AG08395 (cell line): ENCODE measurements around the gene TOGARAM1.
A peak's percentile ranks its signal among the peaks of the same experiment; 100 is the strongest.

ENCODE experiments used
- DNase-seq: peaks from one replicate; pipeline ENCODE4 v3.0.0; 2012; ENCODE audit warnings: mixed read lengths, low spot score

Gene TOGARAM1

DNA sequence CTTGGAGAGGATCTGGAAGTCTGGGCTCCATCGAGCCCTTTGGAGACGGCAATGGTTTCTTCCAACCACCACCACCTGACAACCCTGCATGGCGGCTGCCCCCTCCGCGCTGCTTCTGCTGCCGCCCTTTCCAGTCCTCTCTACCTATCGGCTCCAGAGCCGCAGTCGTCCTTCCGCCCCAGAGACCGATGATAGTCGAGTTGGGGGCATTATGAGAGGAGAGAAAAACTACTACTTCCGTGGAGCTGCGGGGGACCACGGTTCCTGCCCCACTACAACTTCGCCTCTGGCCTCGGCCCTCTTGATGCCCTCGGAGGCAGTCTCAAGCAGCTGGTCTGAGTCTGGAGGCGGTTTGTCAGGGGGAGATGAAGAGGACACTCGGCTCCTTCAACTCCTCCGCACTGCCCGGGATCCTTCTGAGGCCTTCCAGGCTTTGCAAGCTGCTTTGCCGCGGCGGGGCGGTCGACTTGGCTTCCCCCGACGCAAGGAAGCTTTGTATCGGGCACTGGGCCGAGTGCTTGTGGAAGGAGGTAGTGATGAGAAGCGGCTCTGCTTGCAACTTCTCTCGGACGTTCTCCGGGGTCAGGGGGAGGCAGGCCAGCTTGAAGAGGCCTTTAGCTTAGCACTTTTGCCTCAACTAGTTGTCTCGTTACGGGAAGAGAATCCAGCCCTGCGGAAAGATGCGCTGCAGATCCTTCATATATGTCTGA, 499 bp downstream of the TOGARAM1 start:
- peak; percentile 18 for DNase-seq

DNA sequence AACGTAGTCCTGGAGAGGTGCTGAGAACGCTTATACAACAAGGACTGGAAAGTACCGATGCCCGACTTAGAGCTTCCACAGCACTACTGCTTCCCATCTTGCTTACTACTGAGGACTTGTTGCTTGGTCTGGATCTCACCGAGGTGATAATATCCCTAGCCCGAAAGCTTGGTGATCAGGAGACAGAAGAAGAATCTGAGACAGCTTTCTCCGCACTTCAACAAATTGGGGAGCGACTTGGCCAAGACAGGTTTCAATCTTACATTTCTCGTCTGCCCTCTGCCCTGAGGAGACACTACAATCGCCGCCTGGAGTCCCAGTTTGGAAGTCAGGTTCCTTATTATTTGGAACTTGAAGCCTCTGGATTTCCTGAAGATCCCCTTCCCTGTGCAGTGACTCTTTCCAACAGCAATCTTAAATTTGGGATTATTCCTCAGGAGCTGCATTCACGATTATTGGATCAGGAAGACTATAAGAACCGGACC, 1.1 kb downstream of the TOGARAM1 start:
- no peak for DNase-seq

DNA sequence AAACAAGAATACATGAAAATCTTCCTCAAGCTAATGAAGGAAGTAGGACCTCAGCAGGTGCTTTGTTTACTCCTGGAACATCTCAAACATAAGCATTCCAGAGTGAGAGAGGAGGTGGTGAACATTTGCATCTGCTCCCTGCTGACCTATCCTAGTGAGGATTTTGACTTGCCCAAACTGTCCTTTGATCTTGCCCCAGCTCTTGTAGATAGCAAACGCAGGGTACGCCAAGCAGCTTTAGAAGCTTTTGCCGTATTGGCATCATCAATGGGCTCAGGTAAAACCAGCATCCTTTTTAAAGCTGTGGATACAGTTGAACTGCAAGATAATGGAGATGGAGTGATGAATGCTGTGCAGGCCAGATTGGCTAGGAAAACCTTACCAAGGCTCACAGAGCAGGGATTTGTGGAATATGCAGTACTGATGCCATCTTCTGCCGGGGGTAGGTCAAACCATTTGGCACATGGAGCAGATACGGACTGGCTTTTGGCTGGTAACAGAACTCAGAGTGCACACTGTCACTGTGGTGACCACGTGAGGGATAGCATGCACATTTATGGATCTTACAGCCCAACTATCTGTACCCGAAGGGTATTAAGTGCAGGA, 1.9 kb downstream of the TOGARAM1 start:
- peak; percentile 17 for DNase-seq

DNA sequence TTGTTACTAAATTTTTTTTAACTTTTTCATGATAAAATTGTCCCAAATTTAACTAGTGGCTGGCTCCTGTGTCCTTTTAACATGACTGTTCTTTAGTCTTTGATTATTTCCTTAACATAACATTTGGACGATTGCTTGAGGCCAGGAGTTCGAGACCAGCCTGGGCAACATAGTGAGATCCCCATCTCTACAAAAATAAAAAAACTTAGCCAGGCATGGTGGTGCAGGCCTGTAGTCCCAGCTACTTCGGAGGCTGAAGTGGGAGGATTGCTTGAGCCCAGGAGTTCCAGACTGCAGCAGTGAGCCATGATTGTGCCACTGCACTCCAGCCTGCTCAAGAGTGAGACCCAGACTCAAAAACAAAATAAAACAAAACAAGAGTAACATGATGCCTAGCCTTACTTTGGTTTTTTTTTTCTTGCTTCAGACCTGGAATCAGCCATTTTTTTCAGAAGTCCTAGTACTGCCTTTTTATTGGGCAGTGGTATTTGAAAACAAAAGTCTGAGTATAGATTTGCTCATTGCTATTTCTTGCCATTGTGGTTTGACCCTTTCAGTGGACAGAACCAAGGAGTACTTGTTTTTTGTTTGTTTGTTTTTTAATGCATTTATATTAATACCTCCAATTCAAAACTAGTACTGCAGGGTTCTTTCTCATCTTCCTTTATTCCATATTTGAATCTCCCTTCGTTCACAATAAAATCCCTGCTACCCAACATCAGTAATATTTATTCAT, 4.8 kb downstream of the TOGARAM1 start:
- DNase-seq = no peak

DNA sequence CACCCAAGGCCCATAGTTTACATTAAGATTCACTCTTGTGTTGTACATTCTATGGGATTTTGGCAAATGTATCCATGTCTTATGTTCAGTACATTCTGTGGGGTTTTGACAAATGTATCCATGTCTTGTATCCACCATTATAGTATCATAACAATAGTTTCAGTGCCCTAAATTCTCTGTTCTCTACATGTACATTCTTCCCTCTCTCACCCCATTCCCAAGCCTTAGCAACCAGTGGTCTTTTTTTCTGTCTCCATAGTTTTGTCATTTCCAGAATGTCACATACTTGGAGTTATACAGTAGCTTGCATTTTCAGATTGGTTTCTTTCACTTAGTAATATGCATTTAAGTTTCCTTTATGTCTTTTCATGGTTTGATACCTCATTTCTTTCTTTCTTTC, 6.7 kb downstream of the TOGARAM1 start:
- no peak for DNase-seq

DNA sequence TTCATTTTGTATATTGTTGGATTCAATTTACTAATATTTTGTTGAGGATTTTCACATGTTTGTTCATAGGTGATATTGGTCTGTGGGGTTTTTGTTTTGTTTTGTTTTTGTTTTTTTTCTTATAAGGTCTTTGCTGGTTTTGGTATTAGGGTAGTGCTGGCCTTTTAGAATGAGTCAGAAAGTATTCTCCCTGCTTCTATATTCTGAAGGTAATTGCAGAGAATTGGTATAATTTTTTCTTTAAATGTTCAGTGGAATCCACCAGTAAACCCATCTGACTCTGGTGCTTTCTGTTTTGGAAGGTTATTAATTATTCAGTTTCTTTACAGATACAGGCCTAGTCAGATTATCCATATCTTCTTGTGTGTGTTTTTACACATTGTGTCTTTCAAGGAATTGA, 8.9 kb downstream of the TOGARAM1 start:
- no peak for DNase-seq

DNA sequence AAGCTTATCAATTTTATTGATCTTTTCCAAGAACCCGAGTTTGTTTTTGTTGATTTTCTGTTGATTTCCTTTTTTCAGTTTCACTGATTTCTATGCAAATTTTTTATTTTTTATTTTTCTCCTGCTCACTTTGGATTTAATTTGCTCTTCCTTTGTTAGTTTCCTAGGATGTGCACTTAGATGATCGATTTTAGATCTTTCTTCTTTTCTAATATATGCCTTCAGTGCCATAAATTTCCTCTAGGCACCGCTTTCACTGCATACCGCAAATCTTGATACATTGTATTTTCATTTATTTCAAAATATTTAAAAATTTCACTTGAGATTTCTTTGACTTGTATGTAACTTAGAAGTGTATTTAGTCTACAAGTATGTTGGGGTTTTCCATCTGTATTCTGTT, 9.5 kb downstream of the TOGARAM1 start:
- DNase-seq = no peak

DNA sequence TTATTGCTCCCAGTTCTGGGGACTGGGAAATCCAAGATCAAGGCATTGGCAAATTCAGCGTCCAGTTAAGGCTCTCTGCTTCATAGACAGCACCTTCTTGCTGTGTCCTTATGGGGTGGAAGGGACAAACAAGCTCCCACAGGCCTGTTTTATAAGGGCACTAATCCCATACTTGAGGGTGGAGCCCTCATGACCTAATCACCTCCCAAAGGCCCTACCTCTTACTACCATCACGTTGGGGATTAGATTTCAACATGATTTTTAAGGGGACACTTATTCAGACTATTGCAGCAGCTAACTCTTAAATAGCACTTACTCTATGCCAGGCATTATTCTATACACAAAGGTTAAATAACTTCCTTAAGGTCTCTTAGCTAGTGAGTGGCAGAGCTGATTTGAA, 17.3 kb downstream of the TOGARAM1 start:
- DNase-seq = no peak

DNA sequence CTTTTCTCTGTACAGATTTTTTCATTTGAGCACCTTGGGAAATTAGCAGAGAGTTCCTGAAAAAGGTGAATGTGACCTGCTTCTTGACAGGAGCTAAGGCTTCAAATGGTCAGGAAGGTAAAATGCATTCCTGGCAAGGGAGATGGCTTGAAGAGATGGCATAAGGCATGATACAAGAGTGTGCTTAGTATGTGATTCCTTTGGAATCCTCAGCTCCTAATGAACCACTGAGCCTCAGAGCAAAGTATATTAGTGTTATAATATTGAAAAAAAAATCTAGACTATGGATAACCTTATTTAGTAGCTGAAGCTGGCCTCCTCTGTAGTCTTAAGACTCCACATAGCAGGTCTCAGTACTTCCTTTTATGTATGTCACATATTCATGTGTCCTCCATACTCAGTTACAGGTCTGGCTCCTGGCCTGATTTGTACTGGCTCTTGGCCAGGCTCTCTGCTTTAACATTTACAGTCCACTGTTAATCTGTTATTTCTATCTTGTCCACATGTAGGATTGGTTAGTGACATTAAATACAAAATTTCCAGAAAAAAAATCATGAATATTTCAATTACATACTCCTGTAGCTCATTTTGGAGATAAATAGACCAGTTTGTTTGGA, 17.9 kb downstream of the TOGARAM1 start:
- no peak for DNase-seq

DNA sequence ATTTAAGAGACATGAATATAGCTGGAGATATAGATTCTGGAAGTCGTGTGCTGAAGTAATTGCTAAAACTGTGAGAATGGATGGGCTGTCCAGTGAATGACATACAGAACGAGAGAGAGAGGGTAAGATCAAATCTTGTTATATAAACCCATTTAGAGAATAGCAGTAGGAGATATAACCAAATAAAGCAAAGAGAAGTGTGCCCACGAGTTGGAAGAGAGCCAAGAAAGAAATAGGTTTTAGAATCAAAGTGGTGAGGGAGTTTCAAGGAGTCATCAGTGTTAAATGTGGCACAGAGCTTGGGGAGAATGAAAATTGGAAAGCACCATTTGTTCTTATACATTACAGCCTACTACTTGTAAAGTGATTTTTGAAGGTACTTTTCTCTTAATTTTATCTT, 19.2 kb downstream of the TOGARAM1 start:
- DNase-seq = no peak

DNA sequence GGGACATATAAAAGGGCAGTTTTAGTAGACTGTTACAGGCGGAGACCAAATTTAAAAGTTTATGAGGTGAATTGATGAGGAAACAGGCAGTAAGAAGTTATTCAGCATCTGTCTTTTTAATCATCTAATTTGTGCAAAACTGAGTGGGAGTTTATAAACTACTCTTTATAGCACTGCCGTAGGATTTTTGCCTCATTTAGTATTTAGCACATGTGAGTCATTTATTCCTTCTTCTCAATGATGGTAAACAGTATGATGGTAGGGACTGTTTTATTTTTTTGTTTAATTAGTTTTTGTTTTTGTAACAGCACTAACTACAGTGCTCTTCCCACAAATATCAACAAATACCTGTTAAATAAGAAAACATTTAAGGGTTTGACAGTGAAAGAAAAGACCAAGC, 20.6 kb downstream of the TOGARAM1 start:
- DNase-seq = no peak

DNA sequence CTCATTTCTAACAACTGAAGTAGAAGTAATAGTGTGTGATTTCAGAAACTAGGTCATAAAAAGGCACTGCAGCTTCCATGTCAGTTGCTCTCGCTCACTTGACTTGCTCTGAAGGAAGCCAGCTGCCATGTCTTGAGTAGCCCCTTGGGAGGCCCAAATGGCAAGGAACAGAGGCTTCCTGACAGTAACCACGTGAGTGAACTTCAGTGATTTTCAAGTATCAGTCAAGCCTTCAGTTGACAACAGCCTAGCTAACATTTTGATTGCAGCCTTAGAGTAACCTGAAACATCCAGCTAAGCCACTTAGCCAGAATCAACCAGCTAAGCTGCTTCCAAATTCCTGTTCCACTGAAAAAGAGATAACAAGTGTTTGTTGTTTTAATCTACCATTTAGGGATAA, 26.7 kb downstream of the TOGARAM1 start:
- DNase-seq = no peak

DNA sequence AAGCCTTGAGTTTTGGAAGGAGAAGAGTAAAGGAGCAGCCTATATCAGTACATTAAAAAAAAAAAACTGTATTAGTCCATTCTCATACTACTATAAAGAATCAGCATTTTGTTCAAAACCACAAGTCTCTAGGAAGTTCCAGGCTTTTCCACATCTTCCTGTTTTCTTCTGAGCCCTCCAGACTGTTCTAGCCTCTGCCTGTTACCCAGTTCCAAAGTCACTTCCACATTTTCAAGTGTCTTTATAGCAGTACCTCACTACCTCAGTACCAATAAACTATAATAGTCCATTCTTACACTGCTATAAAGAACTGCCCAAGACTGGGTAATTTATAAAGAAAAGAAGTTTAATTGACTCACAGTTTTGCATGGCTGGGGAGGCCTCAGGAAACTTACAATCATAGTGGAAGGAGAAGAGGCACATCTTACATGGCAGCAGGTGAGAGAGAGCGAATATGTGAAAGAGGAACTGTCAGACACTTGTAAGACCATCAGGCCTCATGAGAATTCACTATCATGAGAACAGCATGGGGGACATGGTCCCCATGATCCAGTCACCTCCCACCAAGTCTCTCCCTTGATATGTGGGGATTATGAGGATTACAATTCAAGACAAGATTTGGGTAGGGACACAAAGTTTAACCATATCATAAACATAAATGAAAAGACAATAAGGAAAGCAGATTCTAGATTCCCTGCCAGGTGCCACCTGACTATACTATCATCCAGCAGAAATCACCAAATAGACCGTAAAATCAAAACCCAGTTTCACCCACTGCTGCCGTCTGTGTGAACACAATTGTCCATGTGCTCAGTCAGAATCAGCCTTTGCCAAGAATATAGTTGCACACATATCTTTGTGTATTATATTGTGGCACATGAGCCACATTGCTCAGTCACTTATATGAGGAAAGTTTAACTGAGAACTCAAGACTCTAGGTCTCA, 27.8 kb downstream of the TOGARAM1 start:
- DNase-seq = no peak

DNA sequence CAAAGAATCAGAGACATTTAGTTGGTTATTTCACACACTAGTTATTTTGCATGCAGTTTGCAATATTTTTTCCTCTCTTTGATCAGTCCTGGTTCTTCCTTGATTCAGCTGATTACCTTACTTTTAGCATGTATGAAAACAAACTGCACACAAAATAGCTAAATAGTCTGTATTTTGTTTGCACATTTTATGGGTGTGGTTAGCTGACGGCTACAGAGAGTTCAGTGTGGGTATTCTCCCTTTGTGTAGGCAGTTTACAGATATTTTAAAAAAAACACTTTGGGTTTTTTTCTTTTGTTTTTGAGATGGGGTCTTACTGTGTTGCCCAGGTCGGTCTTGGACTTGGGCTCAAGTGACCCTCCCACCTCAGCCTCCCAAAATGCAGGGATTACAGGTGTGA, 28.5 kb downstream of the TOGARAM1 start:
- DNase-seq = no peak

DNA sequence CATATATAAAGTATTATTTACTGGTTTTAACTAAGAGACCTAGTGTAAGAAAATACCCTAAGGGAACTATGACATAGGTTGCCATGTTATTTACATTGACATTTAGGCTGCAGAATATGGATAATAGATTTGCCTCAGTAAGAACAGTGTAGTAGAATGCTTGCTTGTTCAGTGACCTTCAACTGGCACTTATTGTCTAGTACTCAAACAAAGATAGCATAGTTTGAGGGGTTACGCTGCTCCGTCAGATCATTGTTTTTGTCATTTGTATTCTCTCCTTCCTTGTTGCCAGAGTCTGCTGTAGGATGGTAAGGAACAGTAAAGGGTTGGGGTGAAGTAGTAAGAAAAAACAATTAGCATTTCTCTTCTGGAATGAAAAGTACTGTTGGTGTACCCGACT, 33.2 kb downstream of the TOGARAM1 start:
- no peak for DNase-seq

DNA sequence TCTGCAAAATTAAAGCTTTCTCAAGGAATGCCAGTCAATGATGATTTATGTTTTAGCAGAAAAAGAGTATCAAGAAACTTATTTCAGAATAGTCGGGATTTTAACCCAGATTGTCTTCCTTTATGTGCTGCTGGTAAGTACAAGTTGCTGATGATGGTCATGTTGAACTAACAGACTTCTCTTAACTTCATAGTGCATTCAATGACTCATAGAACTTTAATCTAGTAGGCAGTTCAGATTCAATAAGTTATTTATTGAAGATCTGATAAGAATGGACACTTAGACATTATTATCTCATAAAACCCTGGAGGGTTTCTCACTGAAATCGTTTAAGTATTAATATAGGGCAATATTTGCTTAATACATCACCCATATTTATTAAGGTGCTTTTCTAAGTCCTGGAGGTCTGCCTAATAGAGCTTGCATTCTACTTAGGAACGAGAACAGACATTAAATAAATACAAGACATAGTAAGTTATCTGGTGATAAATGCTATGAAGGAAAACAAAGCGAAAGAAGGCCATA, 33.8 kb downstream of the TOGARAM1 start:
- DNase-seq = no peak

DNA sequence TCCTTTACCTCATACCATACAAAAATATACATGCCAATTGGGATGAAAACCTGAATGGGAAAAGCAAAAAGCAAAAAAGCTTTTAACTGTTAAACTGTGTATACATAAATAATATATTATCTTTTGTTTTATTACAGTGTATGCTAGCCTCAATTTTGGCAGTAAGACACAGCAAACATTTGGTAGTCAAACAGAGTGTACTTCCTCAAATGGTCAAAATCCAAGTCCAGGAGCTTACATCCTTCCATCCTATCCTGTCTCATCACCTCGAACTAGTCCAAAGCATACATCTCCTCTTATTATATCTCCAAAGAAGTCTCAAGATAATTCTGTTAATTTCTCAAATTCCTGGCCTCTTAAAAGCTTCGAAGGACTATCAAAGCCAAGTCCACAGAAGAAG, 41.9 kb downstream of the TOGARAM1 start:
- no peak for DNase-seq

DNA sequence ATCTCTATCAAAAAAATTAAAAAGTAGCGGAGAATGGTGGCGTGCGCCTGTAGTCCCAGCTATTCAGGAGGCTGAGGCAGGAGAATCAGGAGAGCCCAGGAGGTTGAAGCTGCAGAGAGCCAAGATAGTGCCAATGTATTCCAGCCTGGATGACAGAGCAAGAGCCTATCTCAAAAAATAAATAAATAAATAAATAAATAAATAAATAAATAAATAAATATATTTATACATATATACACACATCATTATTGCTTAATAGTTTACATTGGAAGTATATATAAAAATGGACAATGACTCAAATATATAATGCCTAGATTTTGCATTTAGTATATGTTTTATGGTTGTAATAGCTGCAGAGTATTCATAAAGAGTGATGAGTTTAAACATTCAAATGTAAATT, 53.1 kb downstream of the TOGARAM1 start:
- no peak for DNase-seq

DNA sequence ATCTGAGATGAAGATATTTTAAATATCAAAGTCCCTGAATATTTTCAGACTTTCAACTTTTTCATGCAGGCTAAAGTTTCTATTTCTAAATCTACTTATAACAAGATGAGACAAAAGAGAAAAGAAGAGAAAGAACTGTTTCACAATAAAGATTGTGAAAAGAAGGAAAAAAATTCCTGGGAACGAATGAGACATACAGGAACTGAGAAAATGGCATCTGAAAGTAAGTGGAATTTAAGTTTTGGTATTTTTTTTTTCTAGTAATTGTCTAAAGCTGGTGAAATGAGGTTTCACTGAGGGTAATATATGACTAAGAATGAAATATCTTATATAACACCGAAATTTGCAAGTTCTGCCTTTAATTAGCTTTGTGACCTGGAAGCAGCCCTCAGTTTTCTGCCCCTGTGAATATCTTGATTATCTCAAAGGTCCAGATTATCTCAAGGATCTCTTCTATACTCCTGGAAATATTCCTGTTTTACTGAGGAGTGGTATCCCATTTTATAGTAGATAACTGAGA, 66.2 kb downstream of the TOGARAM1 start:
- DNase-seq = no peak

DNA sequence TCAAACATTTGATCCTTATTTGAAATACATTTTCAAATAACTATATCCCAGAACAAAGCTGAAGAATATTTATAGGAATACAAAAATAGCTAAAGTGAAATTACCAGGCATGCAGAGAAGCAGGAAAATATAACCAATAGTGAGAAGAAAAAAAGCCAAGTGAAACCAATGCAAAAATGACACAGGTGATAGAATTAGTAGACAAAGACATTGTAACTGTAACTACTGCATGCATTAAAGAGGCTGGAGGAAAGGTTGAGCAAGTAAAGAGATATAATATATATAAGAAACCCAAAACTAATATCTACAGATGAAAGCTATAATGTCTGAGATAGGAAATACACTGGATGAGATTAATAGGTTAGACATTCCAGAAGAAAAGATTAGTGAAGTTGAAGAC, 72.7 kb downstream of the TOGARAM1 start:
- no peak for DNase-seq

DNA sequence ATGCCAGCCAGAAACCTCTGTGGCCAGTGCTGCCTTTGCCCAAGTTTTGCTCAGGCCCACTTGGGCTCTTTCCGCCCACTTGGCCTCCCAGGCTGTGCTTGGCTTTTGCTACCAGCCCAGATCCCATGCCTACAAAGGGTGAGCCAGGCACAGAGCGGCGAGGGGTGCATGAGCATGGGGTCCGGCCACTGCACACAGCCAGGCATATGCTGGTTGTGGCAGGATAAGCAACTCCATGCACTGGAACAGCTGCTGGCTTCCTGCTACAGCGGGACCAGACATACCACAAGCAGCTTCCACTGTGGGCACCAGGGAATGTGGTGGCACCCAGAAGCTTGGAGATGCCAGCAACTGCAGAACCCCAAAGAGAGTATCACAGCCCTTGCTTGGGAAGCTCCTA, 76.3 kb downstream of the TOGARAM1 start:
- no peak for DNase-seq
